Measurements from ENCODE around the gene SLC8A1.

SLC8A1 gene

GRCh38 chr2:40179801-40180200, 272.1 kb downstream of the SLC8A1 start:
- TF ChIP-seq REST (IDR thresholded peaks at IDR 0.05; ENCODE audit: insufficient replicate concordance, low read depth) (no peak), GABPA (IDR thresholded peaks at IDR 0.05; ENCODE audit: low read depth) (no peak)
- Histone ChIP-seq H3K27me3 (ENCODE audit: insufficient read depth, poor library complexity, severe bottlenecking) (no peaks in the 10 kb centered on the region), H3K4me3 (replicated peaks; ENCODE audit: insufficient read depth, low read length) (no peak overlapping the region), H3K27ac (replicated peaks) (no peak overlapping the region)
- DNase-seq (ENCODE audit: low read depth in 1 of 2, low spot score in 1 of 2): no peak

- Histone ChIP-seq H3K27me3 (ENCODE audit: insufficient read depth, poor library complexity, severe bottlenecking) (no peaks in the 10 kb centered on the region), H3K27ac (replicated peaks) (no peak overlapping the region), H3K4me3 (replicated peaks; ENCODE audit: insufficient read depth, low read length) (no peak overlapping the region)
- no peak for TF ChIP-seq SPI1 (IDR thresholded peaks at IDR 0.05; ENCODE audit: borderline replicate concordance, low read depth)
- TF ChIP-seq CTCF (IDR thresholded peaks at IDR 0.05; ENCODE audit: insufficient read depth, low read length): no peak
- TF ChIP-seq POLR2AphosphoS5 (IDR thresholded peaks at IDR 0.05; ENCODE audit: low read depth): no peak
- TF ChIP-seq GABPA (IDR thresholded peaks at IDR 0.05; ENCODE audit: low read depth): no peak
- no peak for TF ChIP-seq REST (IDR thresholded peaks at IDR 0.05; ENCODE audit: insufficient replicate concordance, low read depth)
- DNase-seq (ENCODE audit: low read depth in 1 of 2, low spot score in 1 of 2): peak in 1 of 2 experiments; percentile 12
These were observed 272.9 kb downstream of the SLC8A1 start for GRCh38 chr2:40178971-40179370.

GRCh38 chr2:40178171-40178778, 273.6 kb downstream of the SLC8A1 start:
- TF ChIP-seq GABPA (IDR thresholded peaks at IDR 0.05; ENCODE audit: low read depth) (no peak), CTCF (IDR thresholded peaks at IDR 0.05; ENCODE audit: insufficient read depth, low read length) (no peak)
- Histone ChIP-seq H3K4me3 (replicated peaks; ENCODE audit: insufficient read depth, low read length) (no peak overlapping the region), H3K27ac (replicated peaks) (no peak overlapping the region), H3K27me3 (ENCODE audit: insufficient read depth, poor library complexity, severe bottlenecking) (no peaks in the 10 kb centered on the region)
- DNase-seq (ENCODE audit: low read depth in 1 of 2, low spot score in 1 of 2): no peak

- no peaks in the 10 kb centered on the region for H3K27me3 ChIP-seq (ENCODE audit: insufficient read depth, poor library complexity, severe bottlenecking)
- no peak overlapping the region for H3K27ac ChIP-seq (replicated peaks)
- no peak for DNase-seq (ENCODE audit: low read depth in 1 of 2, low spot score in 1 of 2)
- no peak overlapping the region for H3K4me3 ChIP-seq (replicated peaks; ENCODE audit: insufficient read depth, low read length)
- no peak for TF ChIP-seq REST (IDR thresholded peaks at IDR 0.05; ENCODE audit: insufficient replicate concordance, low read depth)
- TF ChIP-seq POLR2AphosphoS5 (IDR thresholded peaks at IDR 0.05; ENCODE audit: low read depth): no peak
- TF ChIP-seq CTCF (IDR thresholded peaks at IDR 0.05; ENCODE audit: insufficient read depth, low read length): no peak
- TF ChIP-seq SPI1 (IDR thresholded peaks at IDR 0.05; ENCODE audit: borderline replicate concordance, low read depth): no peak
- no peak for TF ChIP-seq GABPA (IDR thresholded peaks at IDR 0.05; ENCODE audit: low read depth)
These were observed 274.5 kb downstream of the SLC8A1 start for GRCh38 chr2:40177366-40177765.

All from HL-60 (cell line).